Common myeloid progenitor, CD34-positive (primary cell): Measurements from ENCODE around the gene EFNA3. TPM values are rescaled to one million over a fixed set of nuclear protein-coding genes. Genes with fewer than 3 reads are reported as not detected.
A peak's percentile ranks its signal among the peaks of the same experiment; 100 is the strongest.

Source experiments
- CTCF ChIA-PET: fragments of 350-600 bp; sonication (Branson Sonifier 250); formaldehyde crosslinking; loops from one replicate; lab custom pipeline; 2021; ENCODE audit warnings: antibody characterized with exemption; lab: Charles Lee
- POLR2A ChIA-PET: fragments of 350-600 bp; sonication (Branson Sonifier 250); formaldehyde crosslinking; loops from one replicate; lab custom pipeline; 2021; ENCODE audit warnings: antibody characterized with exemption; lab: Charles Lee
- DNase-seq, 3 donors: peaks; one replicate each; pipeline versions ENCODE4 v3.0.0 to v3.0.0-alpha.2; 2013
- H3K27ac ChIP-seq, 2 experiments: 1 replicate in 1 of 2; 2 replicates in 1 of 2; pipeline ENCODE4 v1.7.0; 2013; ENCODE audit warnings: inconsistent platforms in 2 of 2, low read length in 2 of 2, mild to moderate bottlenecking in 2 of 2, low read depth in 1 of 2, moderate library complexity in 1 of 2; ENCODE audit not compliant: severe bottlenecking in 2 of 2, insufficient read depth in 1 of 2, poor library complexity in 1 of 2
- H3K27me3 ChIP-seq, 5 experiments: replicated peaks in 2 of 5; 1 replicate in 3 of 5; 2 replicates in 2 of 5; pipeline versions ENCODE4 v1.6.1 to v1.7.0; 2013; ENCODE audit warnings: low read length in 4 of 5, mild to moderate bottlenecking in 2 of 5, moderate library complexity in 2 of 5, inconsistent platforms in 1 of 5; ENCODE audit not compliant: insufficient read depth in 5 of 5, control insufficient read depth in 4 of 5
- H3K36me3 ChIP-seq, 4 experiments: 1 replicate in 2 of 4; 2 replicates in 2 of 4; pipeline versions ENCODE4 v1.6.1 to v1.7.0; 2013; ENCODE audit warnings: low read length in 3 of 4, control low read depth in 1 of 4, mild to moderate bottlenecking in 1 of 4; ENCODE audit not compliant: control insufficient read depth in 4 of 4, insufficient read depth in 4 of 4
- H3K4me1 ChIP-seq, 4 experiments: 1 replicate in 3 of 4; 2 replicates in 1 of 4; pipeline versions ENCODE4 v1.6.1 to v1.7.1; 2013; ENCODE audit warnings: low read length in 3 of 4, mild to moderate bottlenecking in 3 of 4, control low read depth in 1 of 4, inconsistent platforms in 1 of 4, moderate library complexity in 1 of 4; ENCODE audit not compliant: control insufficient read depth in 4 of 4, insufficient read depth in 4 of 4; ENCODE audit errors: control extremely low read depth in 1 of 4
- H3K4me3 ChIP-seq, 7 experiments: 1 replicate in 4 of 7; 2 replicates in 3 of 7; pipeline versions ENCODE4 v1.5.1 to v1.7.0; 2013; ENCODE audit warnings: mild to moderate bottlenecking in 7 of 7, low read length in 6 of 7, moderate library complexity in 6 of 7, inconsistent platforms in 2 of 7, low read depth in 2 of 7, control low read depth in 1 of 7; ENCODE audit not compliant: insufficient read depth in 4 of 7, control insufficient read depth in 1 of 7; ENCODE audit errors: extremely low read depth in 1 of 7
- H3K9me3 ChIP-seq, 5 experiments: 1 replicate in 4 of 5; 2 replicates in 1 of 5; pipeline versions ENCODE4 v1.6.1 to v1.7.1; 2013; ENCODE audit warnings: low read length in 4 of 5, mild to moderate bottlenecking in 2 of 5, inconsistent platforms in 1 of 5, low read depth in 1 of 5, moderate library complexity in 1 of 5; ENCODE audit not compliant: control insufficient read depth in 4 of 5, insufficient read depth in 2 of 5; ENCODE audit errors: control extremely low read depth in 1 of 5
- WGBS: methylation state at CpG from one replicate; pipeline ENCODE4 v1.1.5; 2013; ENCODE audit not compliant: insufficient coverage; 5-methylcytosine and 5-hydroxymethylcytosine counted together
- polyA plus RNA-seq: library from polyadenylated mRNA; unstranded; fragments of 120-200 nt; gene quantifications from one replicate; pipeline ENCODE4 v1.2.1, GENCODE V29; 2013

Gene EFNA3
- 2.2 TPM for polyA plus RNA-seq

GRCh38 chr1:155078469-155079209, at the start of gene EFNA3:
Gene EFNA3 (plus strand): TSS chr1:155078837. CDS start chr1:155078942, 105 bp downstream.
- WGBS = under 1% methylated on average over 54 of the region's 59 CpGs
- no peaks in the 10 kb centered on the region for H3K9me3 ChIP-seq
- peak in 2 of 3 donors; percentile 49 to 56 for DNase-seq
- H3K27ac ChIP-seq = no peak within 1 kb of the TSS
- H3K4me1 ChIP-seq = peaks cover 3 to 58% (median 55%) of the 10 kb centered on the region in 4 experiments
- peak within 1 kb of the TSS in 5 of 7 experiments; percentile 32 to 62 (median 46) for H3K4me3 ChIP-seq
- H3K27me3 ChIP-seq = peaks cover 0 to 59% (median 37%) of the 10 kb centered on the region in 5 experiments
- CTCF ChIA-PET = interaction anchor here (1.0 to 11.6 kb wide), 3 partner anchors 14 to 519 kb away, joined by 3 to 121 read pairs (median 13); partner anchors contain the start of gene EFNA4
- POLR2A ChIA-PET = interaction anchor here (0.7 kb wide), 1 partner anchor 9 kb away, joined by 3 read pairs; no protein-coding TSS in a partner anchor
- no peaks in the 10 kb centered on the region for H3K36me3 ChIP-seq

GRCh38 chr1:155029513-155030242, 49.0 kb upstream of the EFNA3 start:
- Histone ChIP-seq H3K36me3 (no peaks in the 10 kb centered on the region), H3K4me3 (no peak overlapping the region), H3K9me3 (no peaks in the 10 kb centered on the region), H3K4me1 (peaks cover 0 to 1% (median 0%) of the 10 kb centered on the region in 4 experiments), H3K27ac (no peak overlapping the region), H3K27me3 (no peaks in the 10 kb centered on the region)
- CTCF ChIA-PET = interaction anchor here (1.2 to 4.7 kb wide), 4 partner anchors 9 to 15 kb away, joined by 3 to 29 read pairs (median 6); no protein-coding TSS in a partner anchor
- no peak for DNase-seq
- POLR2A ChIA-PET = no interaction called here
- WGBS = 94% methylated on average over 15 of the region's 16 CpGs

- 96% methylated on average over 11 of the region's 15 CpGs for WGBS
- H3K4me3 ChIP-seq = no peak overlapping the region
- H3K27me3 ChIP-seq = no peaks in the 10 kb centered on the region
- POLR2A ChIA-PET = no interaction called here
- no peak overlapping the region for H3K27ac ChIP-seq
- CTCF ChIA-PET = interaction anchor here (1.4 to 4.7 kb wide), 3 partner anchors 11 to 14 kb away, joined by 4 to 29 read pairs (median 9); no protein-coding TSS in a partner anchor
- no peaks in the 10 kb centered on the region for H3K9me3 ChIP-seq
- H3K4me1 ChIP-seq = peaks cover 0 to 1% (median 0%) of the 10 kb centered on the region in 4 experiments
- DNase-seq = no peak
- no peaks in the 10 kb centered on the region for H3K36me3 ChIP-seq
Measured at GRCh38 chr1:155030243-155030795, 48.3 kb upstream of the EFNA3 start.

GRCh38 chr1:155030899-155031298, 47.7 kb upstream of the EFNA3 start:
- Histone ChIP-seq H3K4me1 (peaks cover 0 to 1% (median 0%) of the 10 kb centered on the region in 4 experiments), H3K27ac (no peak overlapping the region), H3K9me3 (no peaks in the 10 kb centered on the region), H3K27me3 (no peaks in the 10 kb centered on the region), H3K36me3 (no peaks in the 10 kb centered on the region), H3K4me3 (no peak overlapping the region)
- no peak for DNase-seq
- POLR2A ChIA-PET = no interaction called here
- CTCF ChIA-PET = interaction anchor here (1.4 to 4.7 kb wide), 3 partner anchors 10 to 14 kb away, joined by 4 to 29 read pairs (median 9); no protein-coding TSS in a partner anchor
- 100% methylated on average over 9 of the region's 11 CpGs for WGBS

GRCh38 chr1:155032886-155033285, 45.8 kb upstream of the EFNA3 start:
- CTCF ChIA-PET = interaction anchor here (1.0 to 4.6 kb wide), 6 partner anchors 10 to 33 kb away, joined by 3 to 20 read pairs (median 5); partner anchors contain the start of gene ADAM15
- Histone ChIP-seq H3K36me3 (no peaks in the 10 kb centered on the region), H3K4me1 (peaks cover 0 to 14% (median 2%) of the 10 kb centered on the region in 4 experiments), H3K9me3 (no peaks in the 10 kb centered on the region), H3K4me3 (no peak overlapping the region), H3K27me3 (no peaks in the 10 kb centered on the region), H3K27ac (no peak overlapping the region)
- POLR2A ChIA-PET = no interaction called here
- no peak for DNase-seq
- WGBS = 99% methylated on average over 10 of the region's 12 CpGs

GRCh38 chr1:155033524-155033923, 45.1 kb upstream of the EFNA3 start, which contains the start of the genes DCST1 and DCST2:
Gene DCST1 (plus strand): TSS chr1:155033824. CDS start chr1:155034037, 213 bp downstream.
Gene DCST2 (minus strand): TSS chr1:155033781. CDS start chr1:155033701, 80 bp downstream.
- Histone ChIP-seq H3K27me3 (no peaks in the 10 kb centered on the region), H3K4me1 (peaks cover 0 to 21% (median 4%) of the 10 kb centered on the region in 4 experiments), H3K36me3 (no peaks in the 10 kb centered on the region), H3K27ac (no peak within 1 kb of the TSS), H3K4me3 (no peak within 1 kb of the TSS), H3K9me3 (no peaks in the 10 kb centered on the region)
- no peak for DNase-seq
- ChIA-PET POLR2A (no interaction called here), CTCF (interaction anchor here (0.6 to 4.6 kb wide), 7 partner anchors 9 to 330 kb away, joined by 3 to 20 read pairs (median 5); partner anchors contain the start of gene ADAM15)
- WGBS = 98% methylated on average over 9 of the region's 9 CpGs
